IMR-90 (cell line): Measurements from ENCODE around the gene CALR3. TPM values are rescaled to one million over a fixed set of nuclear protein-coding genes. Genes with fewer than 3 reads are reported as not detected.
A peak's percentile ranks its signal among the peaks of the same experiment; 100 is the strongest.

ENCODE experiments used
- ATAC-seq: fragments of 200-7000 bp; cut with Tn5 transposase; 2 replicates; pipeline ENCODE4 v1.9.1; 2020; ENCODE audit warnings: low read depth, mild to moderate bottlenecking, moderate library complexity
- BruUV-seq: library from RNA; stranded (reverse); fragments of 400-500 nt; replicated peaks from 2 replicates; lab custom pipeline; 2021; lab: Mats Ljungman, UMichigan
- CTCF ChIA-PET: fragments of 300-600 bp; formaldehyde crosslinking; extraction: SDS; loops from one replicate; lab custom pipeline; 2021; ENCODE audit warnings: antibody characterized with exemption; lab: Yijun Ruan, JAX
- POLR2A ChIA-PET: fragments of 300-600 bp; sonication (Branson Sonifier 250); formaldehyde crosslinking; loops from one replicate; lab custom pipeline; 2022; ENCODE audit warnings: antibody characterized with exemption; ENCODE audit not compliant: unreplicated experiment; lab: Charles Lee
- DNase-seq: peaks from one replicate; pipeline ENCODE4 v3.0.0; 2013
- H2AFZ ChIP-seq: replicated peaks from 2 replicates; pipeline ENCODE3; 2013; ENCODE audit warnings: low read length, mild to moderate bottlenecking; ENCODE audit not compliant: poor library complexity
- H2AK5ac ChIP-seq: 2 replicates; pipeline ENCODE4 v1.6.1; 2013; ENCODE audit warnings: low read depth, low read length, inconsistent platforms
- H2AK9ac ChIP-seq: replicated peaks from 2 replicates; pipeline ENCODE3; 2013; ENCODE audit warnings: mild to moderate bottlenecking, low read depth, low read length, moderate library complexity; ENCODE audit not compliant: poor library complexity
- H2BK120ac ChIP-seq: 2 replicates; pipeline ENCODE4 v1.6.1; 2013; ENCODE audit warnings: low read depth, low read length, inconsistent platforms
- H2BK15ac ChIP-seq: 3 replicates; pipeline ENCODE4 v1.6.1; 2013; ENCODE audit warnings: low read depth, low read length, inconsistent platforms
- H2BK20ac ChIP-seq: 2 replicates; pipeline ENCODE4 v1.6.1; 2013; ENCODE audit warnings: low read depth, mild to moderate bottlenecking, inconsistent platforms, low read length, moderate library complexity
- H2BK5ac ChIP-seq: 2 replicates; pipeline ENCODE4 v1.6.1; 2013; ENCODE audit warnings: mild to moderate bottlenecking, low read depth, low read length, inconsistent platforms; ENCODE audit not compliant: poor library complexity, severe bottlenecking
- H3K14ac ChIP-seq: replicated peaks from 2 replicates; pipeline ENCODE4 v1.6.1; 2013; ENCODE audit warnings: low read depth, low read length, inconsistent platforms
- H3K18ac ChIP-seq: 2 replicates; pipeline ENCODE4 v1.6.1; 2013; ENCODE audit warnings: low read depth, low read length, control low read depth
- H3K23ac ChIP-seq: 2 replicates; pipeline ENCODE4 v1.6.1; 2013; ENCODE audit warnings: low read depth, low read length, inconsistent platforms
- H3K27ac ChIP-seq: 2 replicates; pipeline ENCODE4 v1.5.1; 2013; ENCODE audit warnings: mild to moderate bottlenecking, control low read depth, low read length; ENCODE audit not compliant: insufficient read depth
- H3K27me3 ChIP-seq: 2 replicates; pipeline ENCODE4 v1.6.1; 2013; ENCODE audit warnings: low read length; ENCODE audit not compliant: control insufficient read depth, insufficient read depth
- H3K36me3 ChIP-seq: 2 replicates; pipeline ENCODE4 v1.6.1; 2013; ENCODE audit warnings: low read length, mixed read lengths; ENCODE audit not compliant: control insufficient read depth, insufficient read depth
- H3K4ac ChIP-seq: 2 replicates; pipeline ENCODE4 v1.6.1; 2013; ENCODE audit warnings: low read depth, low read length, inconsistent platforms
- H3K4me1 ChIP-seq: 2 replicates; pipeline ENCODE4 v1.6.1; 2013; ENCODE audit warnings: low read length, mixed read lengths; ENCODE audit not compliant: control insufficient read depth, insufficient read depth
- H3K4me2 ChIP-seq: 2 replicates; pipeline ENCODE4 v1.6.1; 2013; ENCODE audit warnings: low read depth, mild to moderate bottlenecking, control low read depth, low read length, moderate library complexity
- H3K4me3 ChIP-seq: 2 replicates; pipeline ENCODE4 v1.5.1; 2013; ENCODE audit warnings: low read depth, mild to moderate bottlenecking, control low read depth, low read length, moderate library complexity; ENCODE audit not compliant: insufficient read depth
- H3K56ac ChIP-seq: 2 replicates; pipeline ENCODE4 v1.6.1; 2013; ENCODE audit warnings: low read length, inconsistent platforms; ENCODE audit not compliant: insufficient read depth; ENCODE audit errors: extremely low read depth
- H3K79me1 ChIP-seq, 2 experiments: 2 replicates each; pipeline ENCODE4 v1.6.1; 2013; ENCODE audit warnings: low read length in 2 of 2, inconsistent platforms in 1 of 2, low read depth in 1 of 2
- H3K9ac ChIP-seq: 2 replicates; pipeline ENCODE4 v1.6.1; 2013; ENCODE audit warnings: low read depth, low read length, control low read depth
- H3K9me1 ChIP-seq: 2 replicates; pipeline ENCODE4 v1.6.1; 2013; ENCODE audit warnings: low read length, inconsistent platforms; ENCODE audit not compliant: insufficient read depth
- H3K9me3 ChIP-seq: 2 replicates; pipeline ENCODE4 v1.6.1; 2013; ENCODE audit warnings: low read length; ENCODE audit not compliant: control insufficient read depth, insufficient read depth
- H4K20me1 ChIP-seq: 2 replicates; pipeline ENCODE4 v1.6.1; 2013; ENCODE audit warnings: low read length, inconsistent platforms; ENCODE audit not compliant: insufficient read depth
- H4K5ac ChIP-seq: 2 replicates; pipeline ENCODE4 v1.6.1; 2013; ENCODE audit warnings: mild to moderate bottlenecking, low read depth, low read length, control low read depth
- H4K8ac ChIP-seq, 2 experiments: 2 replicates each; pipeline ENCODE4 v1.6.1; 2013; ENCODE audit warnings: low read depth in 2 of 2, low read length in 2 of 2, control low read depth in 1 of 2, inconsistent platforms in 1 of 2
- H4K91ac ChIP-seq: 2 replicates; pipeline ENCODE4 v1.6.1; 2013; ENCODE audit warnings: low read depth, low read length, inconsistent platforms; ENCODE audit not compliant: insufficient read depth
- CTCF ChIP-seq: conservative IDR thresholded peaks from 2 replicates; pipeline ENCODE4 v1.5.1; 2012; ENCODE audit warnings: mild to moderate bottlenecking, low read depth, low read length, improper control_type of control experiment
- RAD21 ChIP-seq: IDR thresholded peaks from 2 replicates; pipeline ENCODE4 v1.6.1; 2012; ENCODE audit warnings: low read length, improper control_type of control experiment
- SMC3 ChIP-seq: fragments of 150-350 bp; IDR thresholded peaks from 2 replicates; pipeline ENCODE4 v1.6.1; 2016; ENCODE audit warnings: low read depth, mild to moderate bottlenecking, antibody characterized with exemption, low read length, moderate library complexity
- WGBS, 2 experiments: methylation state at CpG; one replicate each; pipeline versions ENCODE4 v1.1.5 to v1.1.7; 2013; ENCODE audit warnings: missing lambda C conversion rate in 2 of 2; ENCODE audit not compliant: insufficient read length in 1 of 2; ENCODE audit errors: extremely low coverage in 2 of 2; 5-methylcytosine and 5-hydroxymethylcytosine counted together
- dilution Hi-C: fragments of 300-500 bp; cut with HindIII; formaldehyde crosslinking; loops from one replicate; pipeline ENCODE4 v1.14.3; 2018; ENCODE audit warnings: low sequenced_read_pairs; ENCODE audit not compliant: unreplicated experiment
- in situ Hi-C: fragments of 300-500 bp; cut with MboI; formaldehyde crosslinking; loops from 3 replicates; pipeline ENCODE4 v1.14.3; 2019; ENCODE audit warnings: low sequenced_read_pairs, inconsistent platforms, mixed read lengths
- intact Hi-C: fragments of 100-400 bp; cut with micrococcal nuclease; formaldehyde crosslinking; loops from 2 replicates; pipeline ENCODE4 v1.10.0; 2022
- polyA plus RNA-seq, 3 experiments: library from polyadenylated mRNA; depleted of rRNA; stranded (reverse); fragments of >200 nt; gene quantifications; 2 replicates each; pipeline ENCODE4 v1.2.3, GENCODE V29; 2012; ENCODE audit warnings: low replicate concordance in 1 of 3
- total RNA-seq: library from RNA; depleted of rRNA; stranded (reverse); fragments of >200 nt; gene quantifications from 2 replicates; pipeline ENCODE4 v1.2.3, GENCODE V29; 2012

CALR3 gene
- total and polyA plus RNA-seq, 2 of the 4 experiments (the other 2 are of a cell fraction) = not detected

- Histone ChIP-seq H2BK120ac (no peak overlapping the region), H3K9ac (no peak overlapping the region), H2BK20ac (no peak overlapping the region), H3K14ac (no peak overlapping the region), H3K4me2 (no peak overlapping the region), H4K91ac (no peak overlapping the region), H3K23ac (no peak overlapping the region), H3K4me1 (no peaks in the 10 kb centered on the region), H3K9me3 (no peaks in the 10 kb centered on the region), H3K9me1 (no peaks in the 10 kb centered on the region), H4K5ac (no peak overlapping the region), H4K20me1 (peaks cover 24% of the 10 kb centered on the region; the same call in 1 of the 2 replicates), H2AFZ (no peak overlapping the region), H3K36me3 (peaks cover 87% of the 10 kb centered on the region), H3K4ac (no peak overlapping the region), H3K79me1 (peaks cover 17 to 22% of the 10 kb centered on the region in 2 experiments), H3K56ac (no peak overlapping the region), H3K27me3 (no peaks in the 10 kb centered on the region), H2AK9ac (peak overlapping the region; percentile 72), H3K4me3 (no peak overlapping the region), H2BK5ac (no peak overlapping the region), H2BK15ac (no peak overlapping the region), H3K18ac (no peak overlapping the region), H4K8ac (no peak overlapping the region), H2AK5ac (no peak overlapping the region), H3K27ac (no peak overlapping the region)
- ATAC-seq = peak; percentile 38; the same call in 1 of the 2 replicates
- ChIA-PET POLR2A (no interaction called here), CTCF (no interaction called here)
- 92% methylated on average over 4 of the region's 12 CpGs; no CpG with 5 or more reads in 1 of the 2 experiments for WGBS, 2 experiments
- intact Hi-C loops = no loop called here
- dilution Hi-C loops = no loop called here
- peak; percentile 25; the same call in 1 of the 2 replicates for TF ChIP-seq CTCF
- 0 out of 2 replicates have a peak, but pooled peaks have one; percentile 27 for TF ChIP-seq RAD21
- no peak for TF ChIP-seq SMC3
- BruUV-seq = no TSS peak
- DNase-seq = no peak
- in situ Hi-C loops = no loop called here
Measured at GRCh38 chr19:16527971-16528521, 32.1 kb upstream of the CALR3 start.
